LNCAP (cell line): Measurements from ENCODE around the gene POLQ.

Experiments
- CTCF ChIP-seq: fragments of 450-650 bp; IDR thresholded peaks from 2 replicates; pipeline ENCODE4 v1.5.1; 2017; ENCODE audit warnings: mild to moderate bottlenecking

POLQ gene

GRCh38 chr3:121529308-121529707 is 16.5 kb downstream of the POLQ start:
- TF ChIP-seq CTCF, result peak; percentile 47; the same call in 1 of the 2 replicates

DNA sequence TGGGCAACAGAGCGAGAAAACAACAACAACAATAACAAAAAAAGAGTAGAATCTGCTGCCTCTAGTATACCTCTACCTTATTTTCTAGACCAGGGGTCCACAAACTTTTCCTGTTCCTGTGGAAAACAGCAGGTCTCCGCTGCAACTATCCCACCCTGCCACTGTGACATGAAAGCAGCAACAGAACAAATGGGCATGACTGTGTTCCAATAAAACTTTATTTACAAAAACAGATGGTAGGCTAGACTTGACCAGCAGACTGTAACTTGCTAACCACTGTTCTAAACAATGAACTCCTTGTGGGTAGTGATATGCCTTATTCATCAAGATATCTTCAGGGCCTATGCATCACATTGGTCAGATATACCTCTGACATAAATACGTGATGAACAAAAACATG is 25.3 kb downstream of the POLQ start:
- no peak for TF ChIP-seq CTCF

GRCh38 chr3:121517953-121518655 is 27.7 kb downstream of the POLQ start:
- TF ChIP-seq CTCF, result no peak

DNA sequence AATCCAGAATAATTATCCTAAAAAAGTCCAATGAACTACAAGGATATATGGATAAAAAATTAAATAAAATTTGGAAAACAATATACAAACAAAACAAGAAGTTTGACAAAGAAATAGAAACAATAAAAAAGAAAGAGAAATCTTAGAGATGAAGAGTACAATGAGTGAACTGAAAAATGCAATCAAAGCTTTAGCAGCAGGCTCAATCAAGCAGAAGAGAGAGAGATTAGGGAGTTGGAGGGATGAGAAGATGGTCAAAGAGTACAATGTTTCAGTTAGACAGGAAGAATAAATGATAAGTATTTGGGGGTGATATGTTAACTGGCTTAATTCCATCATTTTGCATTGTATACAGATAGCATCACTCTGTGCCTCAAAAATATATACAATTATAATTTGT is 29.9 kb downstream of the POLQ start:
- no peak for TF ChIP-seq CTCF

DNA sequence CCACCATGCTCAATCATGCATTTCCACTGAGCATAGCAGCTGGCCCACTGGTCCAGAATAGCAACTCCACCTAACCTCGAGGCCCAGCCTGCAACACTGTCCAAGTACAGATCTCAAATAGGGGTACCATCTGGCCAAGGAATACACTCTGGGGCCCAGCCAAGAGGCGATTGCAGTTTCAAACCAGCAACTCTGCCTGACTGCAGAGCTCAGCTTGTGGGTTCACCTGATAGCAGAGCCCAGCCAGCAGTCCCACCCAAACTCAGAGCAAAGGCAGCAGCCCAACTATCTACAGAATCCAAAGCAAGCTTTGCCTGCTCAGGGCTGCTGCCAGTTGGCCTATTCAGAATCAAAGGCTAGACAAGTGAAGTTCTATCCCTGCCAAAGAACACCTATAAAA is 30.5 kb downstream of the POLQ start:
- TF ChIP-seq CTCF, result no peak

DNA sequence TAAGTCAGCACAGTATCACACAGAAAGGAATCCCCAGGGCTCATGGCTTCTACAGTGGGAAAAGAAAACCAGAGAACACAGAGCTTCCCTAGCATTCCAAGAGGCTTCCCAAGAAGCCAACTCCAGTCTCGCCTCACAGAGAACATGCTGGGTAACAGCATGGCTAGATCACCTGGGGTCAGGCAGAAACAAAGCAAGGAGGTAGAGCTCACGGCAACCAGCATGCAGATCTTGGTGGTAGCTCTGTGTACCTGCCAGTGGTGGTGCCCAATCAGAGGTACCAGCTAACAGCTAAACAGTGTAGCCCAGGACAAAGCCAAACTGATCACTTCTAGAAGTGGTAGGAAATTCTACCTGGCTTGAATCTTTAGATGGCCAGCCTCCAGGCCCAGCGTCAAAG is 31.3 kb downstream of the POLQ start:
- no peak for TF ChIP-seq CTCF

- no peak for TF ChIP-seq CTCF
These were observed 37.4 kb downstream of the POLQ start for GRCh38 chr3:121508389-121508788.

DNA sequence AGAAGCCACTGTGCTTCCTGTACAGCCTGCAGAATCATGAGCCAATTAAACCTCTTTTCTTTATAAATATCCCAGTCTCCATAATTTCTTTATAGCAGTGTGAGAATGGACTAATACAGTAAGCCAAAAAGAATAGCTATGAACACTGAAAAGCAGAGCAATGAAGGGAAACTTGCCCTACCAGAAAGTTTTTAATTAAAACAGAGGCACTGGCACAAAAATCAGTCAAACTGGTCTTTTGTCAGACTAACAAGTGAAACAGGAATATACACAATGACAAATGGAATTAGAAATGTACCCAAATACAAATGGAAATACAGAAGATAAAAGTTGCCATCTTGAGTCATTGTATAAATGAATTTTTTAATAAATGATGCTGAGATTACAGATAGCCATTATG is 40.5 kb downstream of the POLQ start:
- no peak for TF ChIP-seq CTCF
